ENCODE data around the gene FBXO42. TPM values are rescaled to one million over a fixed set of nuclear protein-coding genes. Genes with fewer than 3 reads are reported as not detected.

The FBXO42 gene
- total and polyA plus RNA-seq, 9 of the 15 experiments (the other 6 are each of a cell fraction or from before 2014, with no cell fraction given) = 7.2 to 24.8 (median 17.4) TPM

DNA sequence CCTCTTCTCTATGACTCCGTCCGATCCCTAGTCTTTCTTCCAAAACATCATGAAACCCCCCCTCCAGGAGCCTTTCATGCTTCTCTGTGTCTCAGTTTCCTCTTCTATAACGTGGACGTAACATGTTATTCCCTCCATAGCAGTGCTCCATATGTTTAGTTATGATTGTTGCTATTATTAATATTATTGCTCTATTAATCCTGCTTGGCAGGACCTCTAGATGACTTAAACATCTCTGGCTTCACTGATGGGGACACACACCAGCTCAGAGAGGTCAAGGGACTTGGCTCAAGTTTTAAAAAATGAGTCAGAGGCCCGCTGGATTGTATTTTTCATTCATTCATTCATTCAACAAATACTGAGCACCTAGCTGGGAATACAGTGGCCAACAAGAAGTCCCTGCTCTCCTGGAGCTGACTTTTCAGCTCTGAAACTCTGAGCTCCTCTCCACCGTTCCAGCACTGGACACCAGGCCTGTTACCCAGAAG lies 114.9 kb downstream of the FBXO42 start (continued):
- TF ChIP-seq RNF219 (CRISPR knock-in tag; IDR thresholded peaks at IDR 0.05) (no peak), SMAD1 (IDR thresholded peaks at IDR 0.05; ENCODE audit: low read depth, low read length, partially characterized antibody) (no peak), MTA1 (IDR thresholded peaks at IDR 0.05; ENCODE audit: borderline replicate concordance) (peak; percentile 41)
- TF ChIP-seq, protein P1, sequence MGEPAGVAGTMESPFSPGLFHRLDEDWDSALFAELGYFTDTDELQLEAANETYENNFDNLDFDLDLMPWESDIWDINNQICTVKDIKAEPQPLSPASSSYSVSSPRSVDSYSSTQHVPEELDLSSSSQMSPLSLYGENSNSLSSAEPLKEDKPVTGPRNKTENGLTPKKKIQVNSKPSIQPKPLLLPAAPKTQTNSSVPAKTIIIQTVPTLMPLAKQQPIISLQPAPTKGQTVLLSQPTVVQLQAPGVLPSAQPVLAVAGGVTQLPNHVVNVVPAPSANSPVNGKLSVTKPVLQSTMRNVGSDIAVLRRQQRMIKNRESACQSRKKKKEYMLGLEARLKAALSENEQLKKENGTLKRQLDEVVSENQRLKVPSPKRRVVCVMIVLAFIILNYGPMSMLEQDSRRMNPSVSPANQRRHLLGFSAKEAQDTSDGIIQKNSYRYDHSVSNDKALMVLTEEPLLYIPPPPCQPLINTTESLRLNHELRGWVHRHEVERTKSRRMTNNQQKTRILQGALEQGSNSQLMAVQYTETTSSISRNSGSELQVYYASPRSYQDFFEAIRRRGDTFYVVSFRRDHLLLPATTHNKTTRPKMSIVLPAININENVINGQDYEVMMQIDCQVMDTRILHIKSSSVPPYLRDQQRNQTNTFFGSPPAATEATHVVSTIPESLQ (CRISPR knock-in tag; IDR thresholded peaks at IDR 0.05) = 0 out of 2 replicates have a peak, but pooled peaks have one; percentile 62

Data from K562 (cell line).